Neural cell (in vitro differentiated cells): ENCODE measurements around the gene LAMB2. TPM values are rescaled to one million over a fixed set of nuclear protein-coding genes. Genes with fewer than 3 reads are reported as not detected.

Source experiments
- H2AFZ ChIP-seq: fragments of 200-600, 300-800 bp; sonication (generic), shearing (Covaris generic); 2 replicates; pipeline ENCODE4 v1.6.0; 2014; ENCODE audit warnings: low read depth, mild to moderate bottlenecking, antibody characterized with exemption, low read length, moderate library complexity
- H3F3A ChIP-seq: fragments of 200-600 bp; shearing (Covaris generic); 2 replicates; pipeline ENCODE4 v1.6.1; 2016; ENCODE audit warnings: mild to moderate bottlenecking, moderate library complexity, mixed read lengths, antibody characterized with exemption, low read length; ENCODE audit not compliant: insufficient read depth, poor library complexity, severe bottlenecking
- H3K27ac ChIP-seq: fragments of 200-600, 300-800 bp; sonication (generic), shearing (Covaris generic); 2 replicates; pipeline ENCODE4 v1.5.1; 2014; ENCODE audit warnings: mild to moderate bottlenecking, low read length, moderate library complexity
- H3K27me3 ChIP-seq: fragments of 300-800, 200-600 bp; sonication (generic), shearing (Covaris generic); 2 replicates; pipeline ENCODE4 v1.6.0; 2014; ENCODE audit warnings: mild to moderate bottlenecking, low read depth, low read length, moderate library complexity; ENCODE audit not compliant: insufficient read depth
- H3K36me3 ChIP-seq: fragments of 300-800, 200-600 bp; sonication (generic), shearing (Covaris generic); 2 replicates; pipeline ENCODE4 v1.5.1; 2014; ENCODE audit warnings: mild to moderate bottlenecking, antibody characterized with exemption, low read length, moderate library complexity; ENCODE audit not compliant: insufficient read depth
- H3K4me2 ChIP-seq: fragments of 300-800, 200-600 bp; sonication (generic), shearing (Covaris generic); 2 replicates; pipeline ENCODE4 v1.6.0; 2014; ENCODE audit warnings: mild to moderate bottlenecking, low read length
- H3K4me3 ChIP-seq: fragments of 300-800, 200-600 bp; sonication (generic), shearing (Covaris generic); 2 replicates; pipeline ENCODE4 v1.5.1; 2014; ENCODE audit warnings: mild to moderate bottlenecking, low read length, moderate library complexity
- H3K79me2 ChIP-seq: fragments of 200-600 bp; shearing (Covaris generic); replicated peaks from 2 replicates; pipeline ENCODE4 v1.6.0; 2014; ENCODE audit warnings: mild to moderate bottlenecking, low read length, moderate library complexity; ENCODE audit not compliant: insufficient read depth
- H3K9ac ChIP-seq: fragments of 300-800, 200-600 bp; sonication (generic), shearing (Covaris generic); 2 replicates; pipeline ENCODE4 v1.6.1; 2016; ENCODE audit warnings: mild to moderate bottlenecking, low read length, mixed read lengths
- H3K9me2 ChIP-seq: fragments of 200-600 bp; shearing (Covaris generic); 2 replicates; pipeline ENCODE4 v1.6.1; 2016; ENCODE audit warnings: mild to moderate bottlenecking, low read length, mixed read lengths; ENCODE audit not compliant: insufficient read depth
- H3K9me3 ChIP-seq: fragments of 200-600, 300-800 bp; sonication (generic), shearing (Covaris generic); 2 replicates; pipeline ENCODE4 v1.6.1; 2016; ENCODE audit warnings: mild to moderate bottlenecking, mixed run types, low read length, moderate library complexity, mixed read lengths
- H4K20me1 ChIP-seq: fragments of 200-600 bp; shearing (Covaris generic); 2 replicates; pipeline ENCODE4 v1.6.1; 2016; ENCODE audit warnings: mild to moderate bottlenecking, mixed run types; ENCODE audit not compliant: insufficient read depth
- CTCF ChIP-seq: fragments of 450-650 bp; IDR thresholded peaks from 2 replicates; pipeline ENCODE4 v1.5.1; 2014; ENCODE audit warnings: antibody characterized with exemption, mild to moderate bottlenecking, moderate library complexity; ENCODE audit not compliant: poor library complexity, severe bottlenecking
- EP300 ChIP-seq: fragments of 450-650 bp; conservative IDR thresholded peaks from 2 replicates; pipeline ENCODE4 v1.6.1; 2014; ENCODE audit warnings: antibody characterized with exemption, mild to moderate bottlenecking, moderate library complexity; ENCODE audit not compliant: poor library complexity, severe bottlenecking
- EZH2 ChIP-seq: fragments of 200-600, 300-800 bp; shearing (Covaris generic), sonication (generic); IDR thresholded peaks from 2 replicates; pipeline ENCODE4 v1.6.1; 2014; ENCODE audit warnings: antibody characterized with exemption, low read length, borderline replicate concordance, mild to moderate bottlenecking; ENCODE audit not compliant: insufficient read depth, poor library complexity, severe bottlenecking
- MXI1 ChIP-seq: fragments of 450-650 bp; conservative IDR thresholded peaks from 2 replicates; pipeline ENCODE4 v1.6.1; 2014; ENCODE audit warnings: antibody characterized with exemption, mild to moderate bottlenecking; ENCODE audit not compliant: poor library complexity, severe bottlenecking
- POLR2AphosphoS5 ChIP-seq: IDR thresholded peaks from 2 replicates; pipeline ENCODE4 v1.6.1; 2012
- RAD21 ChIP-seq: fragments of 450-650 bp; conservative IDR thresholded peaks from 2 replicates; pipeline ENCODE4 v1.6.1; 2014; ENCODE audit warnings: antibody characterized with exemption, mild to moderate bottlenecking, moderate library complexity
- SMC3 ChIP-seq: fragments of 450-650 bp; conservative IDR thresholded peaks from 2 replicates; pipeline ENCODE4 v1.6.1; 2014; ENCODE audit warnings: antibody characterized with exemption, mild to moderate bottlenecking, moderate library complexity; ENCODE audit not compliant: poor library complexity
- TAF1 ChIP-seq: IDR thresholded peaks from 2 replicates; pipeline ENCODE4 v1.6.1; 2012; ENCODE audit warnings: low read depth
- polyA plus RNA-seq: library from polyadenylated mRNA; depleted of rRNA; stranded (reverse); fragments of >200 nt; gene quantifications from 2 replicates; pipeline ENCODE4 v1.2.3, GENCODE V29; 2014
- TF ChIP-seq, protein P1 (sequence below): IDR thresholded peaks from 2 replicates; pipeline ENCODE4 v1.6.1; 2012; ENCODE audit warnings: borderline replicate concordance

LAMB2 gene
- polyA plus RNA-seq, 1 donor from 2014 or later = 15.9 TPM

- Histone ChIP-seq H3K9me3 (no peaks in the 10 kb centered on the region), H3K9me2 (no peaks in the 10 kb centered on the region), H3K27ac (no peak overlapping the region), H2AFZ (no peak overlapping the region), H3K79me2 (peaks cover 44% of the 10 kb centered on the region), H3K9ac (no peak overlapping the region), H3F3A (no peaks in the 10 kb centered on the region), H3K4me3 (no peak overlapping the region), H3K36me3 (peaks cover 3% of the 10 kb centered on the region), H3K27me3 (no peaks in the 10 kb centered on the region), H3K4me2 (no peak overlapping the region), H4K20me1 (no peaks in the 10 kb centered on the region)
- TF ChIP-seq TAF1 (no peak), CTCF (no peak), MXI1 (no peak), RAD21 (no peak), SMC3 (no peak), EZH2 (no peak), POLR2AphosphoS5 (no peak), EP300 (no peak)
- TF ChIP-seq, protein P1, sequence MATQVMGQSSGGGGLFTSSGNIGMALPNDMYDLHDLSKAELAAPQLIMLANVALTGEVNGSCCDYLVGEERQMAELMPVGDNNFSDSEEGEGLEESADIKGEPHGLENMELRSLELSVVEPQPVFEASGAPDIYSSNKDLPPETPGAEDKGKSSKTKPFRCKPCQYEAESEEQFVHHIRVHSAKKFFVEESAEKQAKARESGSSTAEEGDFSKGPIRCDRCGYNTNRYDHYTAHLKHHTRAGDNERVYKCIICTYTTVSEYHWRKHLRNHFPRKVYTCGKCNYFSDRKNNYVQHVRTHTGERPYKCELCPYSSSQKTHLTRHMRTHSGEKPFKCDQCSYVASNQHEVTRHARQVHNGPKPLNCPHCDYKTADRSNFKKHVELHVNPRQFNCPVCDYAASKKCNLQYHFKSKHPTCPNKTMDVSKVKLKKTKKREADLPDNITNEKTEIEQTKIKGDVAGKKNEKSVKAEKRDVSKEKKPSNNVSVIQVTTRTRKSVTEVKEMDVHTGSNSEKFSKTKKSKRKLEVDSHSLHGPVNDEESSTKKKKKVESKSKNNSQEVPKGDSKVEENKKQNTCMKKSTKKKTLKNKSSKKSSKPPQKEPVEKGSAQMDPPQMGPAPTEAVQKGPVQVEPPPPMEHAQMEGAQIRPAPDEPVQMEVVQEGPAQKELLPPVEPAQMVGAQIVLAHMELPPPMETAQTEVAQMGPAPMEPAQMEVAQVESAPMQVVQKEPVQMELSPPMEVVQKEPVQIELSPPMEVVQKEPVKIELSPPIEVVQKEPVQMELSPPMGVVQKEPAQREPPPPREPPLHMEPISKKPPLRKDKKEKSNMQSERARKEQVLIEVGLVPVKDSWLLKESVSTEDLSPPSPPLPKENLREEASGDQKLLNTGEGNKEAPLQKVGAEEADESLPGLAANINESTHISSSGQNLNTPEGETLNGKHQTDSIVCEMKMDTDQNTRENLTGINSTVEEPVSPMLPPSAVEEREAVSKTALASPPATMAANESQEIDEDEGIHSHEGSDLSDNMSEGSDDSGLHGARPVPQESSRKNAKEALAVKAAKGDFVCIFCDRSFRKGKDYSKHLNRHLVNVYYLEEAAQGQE = no peak
Measured at GRCh38 chr3:49079270-49079669, 53.6 kb downstream of the LAMB2 start.

GRCh38 chr3:49076646-49077045, 56.2 kb downstream of the LAMB2 start:
- Histone ChIP-seq H3K27me3 (no peaks in the 10 kb centered on the region), H3K4me3 (no peak overlapping the region), H3K36me3 (peaks cover 3% of the 10 kb centered on the region), H3K9me2 (no peaks in the 10 kb centered on the region), H3K27ac (no peak overlapping the region), H3K9me3 (no peaks in the 10 kb centered on the region), H4K20me1 (no peaks in the 10 kb centered on the region), H3K4me2 (no peak overlapping the region), H3K9ac (no peak overlapping the region), H2AFZ (no peak overlapping the region), H3K79me2 (peaks cover 28% of the 10 kb centered on the region), H3F3A (no peaks in the 10 kb centered on the region)
- TF ChIP-seq TAF1 = no peak
- TF ChIP-seq SMC3 = no peak
- TF ChIP-seq RAD21 = no peak
- TF ChIP-seq MXI1 = no peak
- TF ChIP-seq CTCF = no peak
- TF ChIP-seq EZH2 = no peak
- TF ChIP-seq EP300 = no peak
- no peak for TF ChIP-seq POLR2AphosphoS5
